ENCODE results near the gene TRIM77.
"Not testable (repeated sequence)": the region's sequence is repeated elsewhere in the genome, so short reads cannot be mapped to it uniquely, and the experiment has no call there.

Gene TRIM77, protein sequence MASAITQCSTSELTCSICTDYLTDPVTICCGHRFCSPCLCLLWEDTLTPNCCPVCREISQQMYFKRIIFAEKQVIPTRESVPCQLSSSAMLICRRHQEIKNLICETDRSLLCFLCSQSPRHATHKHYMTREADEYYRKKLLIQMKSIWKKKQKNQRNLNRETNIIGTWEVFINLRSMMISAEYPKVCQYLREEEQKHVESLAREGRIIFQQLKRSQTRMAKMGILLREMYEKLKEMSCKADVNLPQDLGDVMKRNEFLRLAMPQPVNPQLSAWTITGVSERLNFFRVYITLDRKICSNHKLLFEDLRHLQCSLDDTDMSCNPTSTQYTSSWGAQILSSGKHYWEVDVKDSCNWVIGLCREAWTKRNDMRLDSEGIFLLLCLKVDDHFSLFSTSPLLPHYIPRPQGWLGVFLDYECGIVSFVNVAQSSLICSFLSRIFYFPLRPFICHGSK

DNA sequence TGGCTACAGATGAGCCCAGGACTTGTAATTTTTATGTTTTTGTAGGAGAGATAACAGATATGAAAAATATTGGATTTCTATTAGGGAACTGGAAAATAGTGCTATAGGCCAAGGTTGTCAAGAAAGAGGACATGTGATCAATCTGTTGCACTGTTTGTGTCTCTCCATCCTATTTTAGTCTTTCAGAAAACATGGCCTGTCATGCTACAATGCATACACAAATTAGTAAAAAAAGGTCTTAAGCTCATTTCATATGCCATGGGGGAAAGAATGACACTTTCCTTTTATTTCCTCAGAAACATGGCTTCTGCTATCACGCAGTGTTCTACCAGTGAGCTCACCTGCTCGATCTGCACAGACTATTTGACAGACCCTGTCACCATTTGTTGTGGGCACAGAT lies at the start of gene TRIM77:
Gene TRIM77, plus strand, starts transcription at position 301 of the 400 bp plus-strand sequence. Its CDS starts 0 bp downstream, at position 301.
- DNase-seq (ENCODE audit: low spot score): not testable (repeated sequence)

DNA sequence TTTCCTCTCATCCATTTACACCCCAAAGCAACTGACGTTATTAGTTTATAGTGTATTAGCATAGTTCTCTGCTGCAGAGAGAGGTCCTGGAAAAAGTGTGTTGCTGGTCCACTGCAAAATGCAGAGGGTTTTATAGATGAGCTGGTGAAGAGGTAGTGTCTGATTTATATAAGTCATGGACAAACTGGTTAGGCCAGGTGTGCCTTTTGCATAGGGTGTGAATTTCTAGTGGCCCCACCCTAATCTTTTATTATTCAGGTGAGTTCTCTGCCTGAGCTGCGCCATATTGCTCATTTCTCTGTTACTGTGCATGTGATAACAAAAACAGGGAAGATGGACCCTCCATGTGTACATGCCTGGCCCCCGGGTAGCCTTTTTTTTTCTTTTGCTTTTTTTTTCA lies 43.1 kb upstream of the TRIM77 start:
- no peak for DNase-seq (ENCODE audit: low spot score)

DNA sequence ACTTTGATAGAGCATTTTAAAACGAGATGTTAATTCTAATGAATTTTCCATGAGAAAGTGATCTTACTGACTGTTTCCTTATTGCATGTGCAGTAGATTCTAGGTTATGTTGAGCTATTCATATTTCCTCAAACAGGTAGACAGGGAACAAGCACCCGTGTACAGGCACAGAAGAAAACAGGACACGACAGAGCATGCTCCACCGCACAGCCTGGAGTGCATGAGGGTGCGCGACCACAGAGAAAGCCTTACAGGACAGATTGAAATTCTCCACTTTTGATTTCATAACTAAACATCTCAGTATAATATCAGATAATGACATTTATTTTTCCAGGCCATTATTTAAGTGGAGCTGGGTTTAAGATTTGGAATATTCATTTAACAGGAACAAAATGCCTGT lies 41.9 kb upstream of the TRIM77 start:
- DNase-seq (ENCODE audit: low spot score): not testable (repeated sequence)

DNA sequence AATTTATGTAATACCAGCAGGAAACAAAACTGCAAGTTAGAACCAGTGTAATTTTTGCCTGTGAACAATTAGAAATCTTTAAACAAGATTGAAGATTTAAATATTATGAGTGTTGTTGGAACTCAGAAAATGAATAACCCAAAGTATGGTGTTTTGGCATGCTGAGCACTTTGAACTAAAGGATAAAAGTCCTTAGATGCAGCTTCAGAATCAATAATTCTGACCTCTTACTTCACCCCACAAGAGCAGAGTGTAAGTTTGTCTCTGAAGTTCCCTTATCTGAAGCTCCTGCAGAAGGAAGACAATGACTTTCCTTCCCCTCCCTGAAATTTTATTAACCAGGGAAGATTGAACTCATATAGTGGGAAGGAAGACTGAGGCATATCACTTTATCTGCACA lies 40.5 kb upstream of the TRIM77 start:
- DNase-seq (ENCODE audit: low spot score): not testable (repeated sequence)

DNA sequence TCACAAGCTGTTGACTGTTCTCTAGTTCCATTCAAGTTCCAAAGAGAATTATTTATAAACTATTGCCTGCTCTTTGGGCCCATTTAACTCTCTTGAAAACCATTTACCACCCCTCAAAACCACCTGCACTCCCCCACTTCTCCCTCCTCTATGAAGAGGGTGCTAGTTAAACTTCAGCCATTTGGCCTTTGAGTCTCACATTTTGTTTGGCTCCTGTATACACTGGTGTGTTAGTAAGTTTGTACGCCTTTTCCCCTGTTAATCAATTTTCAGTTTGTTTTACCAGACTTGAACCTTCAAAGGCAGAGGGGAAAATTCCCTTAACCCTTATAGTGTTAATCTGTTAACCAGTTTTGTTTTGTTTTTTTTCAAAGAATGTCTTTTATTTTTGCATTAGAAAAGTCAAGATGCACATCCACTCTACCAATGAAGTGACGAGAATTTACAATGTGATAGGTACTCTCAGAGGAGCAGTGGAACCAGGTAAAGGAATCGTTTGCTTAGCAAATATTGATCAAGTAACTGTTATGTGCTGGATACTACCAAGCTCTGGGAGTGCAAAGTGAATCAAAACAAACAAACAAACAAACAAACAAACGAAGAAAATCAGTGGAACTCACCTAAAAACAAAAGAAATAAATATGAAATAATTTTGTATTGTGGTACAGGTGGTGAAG lies 40.0 kb upstream of the TRIM77 start:
- DNase-seq (ENCODE audit: low spot score): not testable (repeated sequence)

DNA sequence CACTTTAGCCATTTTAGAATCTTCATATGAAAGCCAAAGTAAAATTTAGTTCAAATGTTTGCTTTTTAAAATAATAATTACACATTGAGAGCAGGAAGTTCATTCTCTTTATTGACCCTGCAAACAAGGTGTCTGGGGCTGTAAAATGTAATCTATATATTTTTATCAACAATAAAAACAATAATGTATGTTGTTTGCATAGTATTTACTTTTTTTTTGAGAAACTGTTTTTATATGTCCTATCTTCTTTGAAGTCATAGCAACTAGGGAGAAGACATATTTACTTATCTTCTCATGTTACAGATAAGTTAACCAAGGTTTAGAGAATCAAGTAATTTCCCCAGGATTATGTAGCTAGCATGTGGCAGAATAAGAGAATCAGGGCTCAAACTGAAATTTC lies 37.6 kb upstream of the TRIM77 start:
- DNase-seq (ENCODE audit: low spot score): not testable (repeated sequence)

DNA sequence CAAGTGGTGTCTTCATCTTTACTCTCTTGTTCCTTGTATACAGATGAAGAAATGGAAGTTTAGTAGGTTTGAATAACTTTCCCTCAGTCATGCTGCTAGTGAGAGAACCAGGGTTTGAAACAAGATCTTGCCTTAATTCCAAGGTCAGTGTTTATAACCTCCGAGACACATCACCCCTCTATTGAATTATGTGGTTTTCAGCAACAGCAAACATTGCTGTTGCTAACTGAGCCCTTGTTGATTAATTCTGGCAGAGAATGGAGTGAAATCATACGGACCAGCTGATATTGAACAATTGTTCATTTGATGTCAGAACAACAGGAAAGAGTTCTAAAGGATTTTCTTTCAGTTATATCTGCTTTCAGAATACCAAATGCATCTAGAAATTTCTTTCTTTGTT lies 36.7 kb upstream of the TRIM77 start:
- DNase-seq (ENCODE audit: low spot score): not testable (repeated sequence)

DNA sequence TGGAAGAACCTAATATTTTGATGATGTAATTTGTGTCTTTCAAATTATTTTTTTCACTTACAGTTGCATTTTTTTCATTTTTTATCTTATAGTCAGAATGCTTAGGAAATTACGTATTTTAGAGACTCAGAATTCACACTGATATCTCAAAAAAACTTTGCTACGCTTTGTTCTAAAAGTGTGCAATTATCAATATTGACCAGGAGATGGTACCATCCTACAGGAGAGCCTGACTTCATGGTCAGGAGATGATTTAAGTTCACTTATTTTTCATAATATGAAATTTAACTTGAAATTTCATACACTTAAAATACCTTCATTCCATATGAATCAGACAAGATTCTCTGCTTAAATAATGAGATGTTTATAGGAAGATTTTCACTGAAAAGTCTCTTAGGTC lies 34.7 kb upstream of the TRIM77 start:
- DNase-seq (ENCODE audit: low spot score): not testable (repeated sequence)

DNA sequence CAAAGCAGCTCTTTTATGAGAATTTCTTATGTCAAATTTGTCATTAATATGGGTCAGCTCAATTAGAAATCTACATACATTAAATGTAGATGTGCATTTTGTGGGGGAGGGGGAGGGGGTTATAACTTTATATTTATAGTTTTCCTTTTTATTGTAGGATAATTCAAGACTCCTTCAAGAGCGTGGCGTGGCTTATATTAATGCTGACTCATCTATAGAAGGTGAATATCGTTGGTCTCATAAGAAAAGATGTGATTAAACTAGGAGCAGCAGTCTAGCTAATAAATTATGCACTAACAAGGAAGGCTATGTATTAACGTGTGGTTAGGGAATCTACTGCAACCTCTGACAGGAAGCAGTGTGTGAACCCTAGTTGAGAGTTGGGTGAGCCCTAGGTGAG lies 34.2 kb upstream of the TRIM77 start:
- not testable (repeated sequence) for DNase-seq (ENCODE audit: low spot score)

DNA sequence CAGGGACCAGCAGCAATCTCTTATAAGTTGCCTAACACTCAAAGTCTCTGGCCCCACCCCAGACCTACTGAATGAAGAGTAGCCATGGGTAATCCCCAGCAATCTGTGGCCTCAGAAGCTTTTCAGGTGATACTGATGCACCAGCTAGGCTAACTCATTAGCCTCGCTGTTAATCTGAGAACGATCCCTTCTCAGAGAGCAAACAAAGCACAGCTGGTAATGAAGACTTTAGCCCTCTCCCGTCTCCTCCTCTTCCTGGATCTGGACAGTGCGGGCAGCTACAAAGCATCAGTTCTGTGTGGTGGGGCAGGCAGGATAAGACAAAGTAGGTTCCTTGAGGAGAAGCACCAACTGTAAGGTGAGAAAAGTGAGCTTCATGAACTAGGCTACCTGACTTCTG lies 3.0 kb upstream of the TRIM77 start:
- DNase-seq (ENCODE audit: low spot score): not testable (repeated sequence)

DNA sequence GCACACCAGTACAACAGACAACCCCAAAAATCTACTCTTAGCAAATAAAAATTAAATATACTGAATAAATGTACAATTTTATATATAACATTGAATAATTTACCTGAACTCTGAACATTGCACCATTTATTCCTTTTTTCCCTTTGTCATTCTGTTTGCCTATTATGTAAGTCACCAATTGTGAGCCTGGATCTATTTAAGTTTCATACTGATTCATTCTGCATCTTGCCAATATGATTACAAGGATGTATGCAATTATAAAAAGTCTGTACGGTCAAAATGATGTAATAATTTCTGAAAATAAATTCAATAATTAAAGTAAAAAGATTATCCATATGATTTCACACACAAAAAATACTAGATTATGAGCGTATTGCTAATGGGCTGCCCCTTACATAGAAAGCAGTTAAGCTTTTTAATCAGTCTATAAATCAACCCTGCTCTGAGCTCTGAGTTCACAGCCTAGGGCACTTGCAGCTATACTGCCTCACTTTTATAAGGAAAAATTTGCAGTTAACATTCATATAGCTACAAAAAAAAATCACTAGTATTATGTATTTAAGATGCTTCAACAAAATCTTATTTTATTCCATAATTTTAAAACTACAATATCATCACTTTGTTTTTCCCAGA lies 14.9 kb downstream of the TRIM77 start:
- not testable (repeated sequence) for DNase-seq (ENCODE audit: low spot score)

DNA sequence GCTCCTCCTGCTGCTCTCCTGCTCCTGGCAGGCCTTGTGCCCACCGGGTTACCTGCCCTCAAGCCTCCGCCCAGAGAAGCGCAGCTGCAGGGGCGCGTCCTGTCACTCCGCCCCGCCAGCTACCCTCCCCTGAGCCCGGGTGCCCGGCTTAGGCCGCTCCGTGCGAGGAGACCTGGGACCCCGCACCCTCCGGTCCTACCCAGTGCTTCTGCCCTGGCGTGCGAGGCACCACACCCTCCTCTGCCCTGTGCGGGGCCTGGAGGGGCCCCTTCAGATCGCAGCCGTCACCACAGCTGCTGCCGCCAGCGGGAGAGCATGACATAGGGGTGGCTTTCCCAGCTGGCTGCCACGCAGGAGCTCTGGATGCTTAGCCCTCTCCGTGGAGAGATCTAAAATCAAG lies 20.1 kb downstream of the TRIM77 start:
- DNase-seq (ENCODE audit: low spot score): not testable (repeated sequence)

DNA sequence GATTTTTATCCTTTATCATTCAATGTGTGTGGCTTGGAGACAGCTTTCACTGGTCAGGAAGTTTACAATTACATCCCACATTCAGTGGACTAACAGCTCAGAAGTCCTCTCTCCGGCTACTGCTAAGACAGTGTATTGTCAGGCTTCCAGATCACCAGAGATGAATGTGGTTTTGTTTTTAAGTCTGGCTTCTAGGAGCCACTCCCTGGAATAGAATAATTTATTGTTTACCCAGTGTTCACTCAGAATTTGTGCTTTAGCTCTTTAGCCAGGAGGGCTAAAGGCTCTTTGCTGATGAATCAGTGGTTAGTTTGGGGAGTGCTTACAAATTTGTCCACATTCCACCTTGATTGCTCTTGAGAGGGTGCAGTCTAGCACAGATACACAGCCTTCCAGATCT lies 26.5 kb downstream of the TRIM77 start:
- no peak for DNase-seq (ENCODE audit: low spot score)

DNA sequence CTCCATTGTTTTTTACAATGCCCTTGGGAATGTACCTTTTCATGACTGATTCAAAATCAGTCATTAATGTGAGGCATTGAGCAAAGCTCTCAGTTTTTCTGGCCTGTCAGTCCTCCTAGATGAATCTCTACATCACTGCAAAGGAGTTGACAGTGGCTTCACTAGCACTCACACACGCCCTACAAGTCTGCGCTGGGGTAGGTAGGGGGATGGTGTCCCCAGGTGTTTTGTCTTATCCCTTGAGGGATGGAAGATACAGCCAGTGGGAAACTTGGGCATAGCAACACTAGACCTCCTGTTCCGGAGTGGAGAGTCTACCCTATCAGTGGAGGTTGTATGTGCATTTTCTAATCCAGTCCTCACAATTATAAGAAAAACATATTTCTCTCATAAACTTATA lies 27.0 kb downstream of the TRIM77 start:
- DNase-seq (ENCODE audit: low spot score): no peak

DNA sequence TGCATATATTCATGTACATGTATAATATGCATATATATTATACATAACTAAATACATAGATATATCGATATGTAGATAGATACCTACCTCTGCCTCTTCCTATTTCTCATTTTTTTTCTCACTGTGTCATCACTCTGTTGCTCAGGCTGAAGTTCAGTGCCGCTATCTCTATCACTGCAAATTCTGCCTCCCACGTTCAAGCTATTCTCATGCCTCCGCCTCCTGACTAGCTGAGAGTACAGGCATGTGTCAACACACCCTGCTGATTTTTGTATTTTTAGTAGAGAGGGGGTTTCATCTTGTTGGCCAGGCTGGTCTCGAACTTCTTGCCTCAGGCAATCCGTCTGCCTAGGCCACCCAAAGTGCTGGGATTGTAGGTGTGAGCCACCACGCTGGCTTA lies 31.3 kb downstream of the TRIM77 start:
- DNase-seq (ENCODE audit: low spot score): not testable (repeated sequence)

DNA sequence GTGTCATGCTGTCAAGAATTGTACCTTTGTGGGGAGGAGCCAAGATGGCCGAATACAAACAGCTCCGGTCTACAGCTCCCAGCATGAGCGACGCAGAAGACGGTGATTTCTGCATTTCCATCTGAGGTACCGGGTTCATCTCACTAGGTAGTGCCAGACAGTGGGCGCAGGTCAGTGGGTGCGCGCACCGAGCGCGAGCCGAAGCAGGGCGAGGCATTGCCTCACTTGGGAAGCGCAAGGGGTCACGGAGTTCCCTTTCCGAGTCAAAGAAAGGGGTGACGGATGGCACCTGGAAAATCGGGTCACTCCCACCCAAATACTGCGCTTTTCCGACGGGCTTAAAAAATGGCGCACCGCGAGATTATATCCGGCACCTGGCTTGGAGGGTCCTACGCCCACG lies 34.1 kb downstream of the TRIM77 start:
- not testable (repeated sequence) for DNase-seq (ENCODE audit: low spot score)

DNA sequence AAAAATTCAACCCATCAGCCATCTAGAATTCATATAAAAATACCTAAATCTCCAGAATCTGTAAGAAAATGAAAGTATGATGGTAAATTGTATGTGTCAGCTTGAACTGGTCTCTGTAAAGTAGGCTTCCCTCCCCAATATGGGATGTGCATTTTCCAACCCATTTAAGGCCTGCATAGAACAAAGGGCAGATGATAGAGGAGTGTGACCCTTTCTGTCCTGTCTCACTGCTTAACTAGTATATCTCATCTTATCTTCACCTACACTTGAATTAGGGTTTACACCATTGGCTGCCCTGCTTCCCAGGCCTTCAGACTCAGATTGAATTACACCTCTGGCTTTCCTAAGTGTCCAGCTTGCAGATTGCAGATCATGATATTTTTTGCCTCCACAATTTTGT lies 40.7 kb downstream of the TRIM77 start:
- DNase-seq (ENCODE audit: low spot score): not testable (repeated sequence)

All from CD4-positive, alpha-beta T cell treated with Interleukin-2 at 100 ng/mL for 4 hours (primary cell).